CD4-positive, alpha-beta T cell treated with Interferon gamma for 1 hour (primary cell): ENCODE results near the gene FCF1.
"Not testable (repeated sequence)": the region's sequence is repeated elsewhere in the genome, so short reads cannot be mapped to it uniquely, and the experiment has no call there.

Experiments used
- DNase-seq: peaks from one replicate; pipeline ENCODE4 v3.0.0-alpha.2; 2020

FCF1 gene

DNA sequence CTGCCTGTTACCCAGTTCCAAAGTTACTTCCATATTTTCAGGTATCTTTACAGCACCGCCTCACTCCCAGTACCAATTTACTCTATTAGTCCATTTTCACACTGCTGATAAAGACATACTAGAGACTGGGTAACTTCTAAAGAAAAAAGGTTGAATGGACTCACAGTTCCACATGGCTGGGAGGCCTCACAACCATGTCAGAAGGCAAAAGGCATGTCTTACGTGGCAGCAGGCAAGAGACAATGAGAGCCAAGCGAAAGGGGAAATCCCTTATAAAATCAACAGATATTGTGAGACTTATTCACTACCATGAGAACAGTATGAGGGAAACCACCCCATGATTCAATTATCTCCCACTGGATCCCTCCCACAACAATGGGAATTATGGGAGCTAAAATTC, 9.9 kb upstream of the FCF1 start:
- no peak for DNase-seq

DNA sequence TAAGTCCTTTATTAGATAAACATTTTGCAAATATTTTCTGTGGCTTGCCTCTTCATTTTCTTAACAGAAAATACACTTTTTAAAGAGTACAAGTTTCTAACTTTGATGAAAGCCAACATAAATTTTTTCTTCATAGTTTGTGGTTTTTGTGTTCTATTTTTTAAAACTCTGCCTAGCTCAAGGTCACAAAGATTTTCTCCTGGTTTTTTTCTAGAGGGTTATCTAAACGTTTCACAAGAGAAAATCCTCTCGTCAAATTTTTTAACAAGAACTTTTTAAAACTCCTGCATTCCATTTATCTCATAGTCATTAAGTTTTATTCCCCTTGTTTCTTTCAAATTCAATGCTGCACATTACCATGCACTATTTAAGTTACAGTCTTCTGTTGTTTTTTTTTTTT, 8.3 kb upstream of the FCF1 start:
- DNase-seq: no peak

DNA sequence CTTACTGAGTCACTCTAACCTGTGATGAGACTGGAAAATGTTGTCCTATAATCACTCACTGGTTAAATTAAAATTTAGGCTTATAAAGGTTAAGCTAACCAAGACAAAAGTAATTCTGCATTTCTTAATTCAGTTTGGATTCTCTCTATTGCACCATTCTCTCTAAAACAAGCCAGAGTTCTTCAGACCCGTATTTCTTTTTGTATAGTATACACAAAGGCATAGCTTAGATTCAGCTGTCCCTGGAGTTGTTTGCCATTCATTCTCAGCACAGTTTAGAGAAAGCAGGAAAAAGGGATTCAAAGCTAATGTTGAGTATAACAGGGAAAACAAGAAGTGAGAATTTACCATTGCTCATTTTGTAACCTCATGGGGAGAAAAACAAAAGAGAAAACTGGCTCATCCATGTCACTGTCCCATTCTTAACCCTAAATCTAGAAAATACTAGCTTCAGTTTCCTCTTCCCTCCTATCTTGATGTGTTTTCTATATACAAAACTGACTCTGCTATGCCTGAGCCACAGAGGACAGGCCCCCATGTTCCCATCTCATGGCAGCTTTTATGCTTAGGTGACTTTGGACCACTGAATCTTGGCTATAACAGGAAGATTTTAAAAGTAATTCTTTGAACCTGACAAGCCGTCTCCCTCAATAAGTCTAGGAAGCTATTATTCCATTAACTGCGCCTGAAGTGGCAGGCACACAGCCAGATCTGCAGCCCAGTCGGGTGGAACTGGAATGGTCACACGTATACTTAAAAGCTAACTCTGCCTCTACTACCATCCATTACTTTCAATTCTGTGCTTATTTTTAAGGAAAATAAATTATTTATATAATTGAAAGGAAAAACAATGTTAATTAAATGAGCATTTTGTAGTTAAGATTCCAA, 7.1 kb upstream of the FCF1 start:
- no peak for DNase-seq

GRCh38 chr14:74710480-74710879, 2.5 kb upstream of the FCF1 start:
- DNase-seq: no peak

- no peak for DNase-seq
Observed at GRCh38 chr14:74711651-74712050, 1.3 kb upstream of the FCF1 start.

GRCh38 chr14:74713395-74713735, 421 bp downstream of the FCF1 start:
- no peak for DNase-seq

DNA sequence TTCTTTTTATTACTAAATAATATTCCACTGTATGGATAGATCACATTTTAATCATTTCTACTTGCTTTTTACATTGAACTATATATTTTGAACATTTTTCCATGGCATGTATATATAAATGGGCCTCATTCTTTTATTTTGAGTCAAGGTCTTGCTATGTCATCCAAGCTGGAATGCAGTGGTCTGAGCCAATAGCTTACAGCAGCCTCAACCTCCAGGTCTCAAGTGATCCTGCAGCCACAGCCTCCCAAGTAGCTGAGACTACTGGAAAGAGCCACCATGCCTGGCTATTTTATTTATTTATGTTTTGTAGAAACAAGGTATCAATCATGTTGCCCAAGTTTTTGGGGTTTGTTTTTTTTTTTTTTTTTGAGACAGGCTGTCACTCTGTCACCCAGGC, 7.6 kb downstream of the FCF1 start:
- no peak for DNase-seq

DNA sequence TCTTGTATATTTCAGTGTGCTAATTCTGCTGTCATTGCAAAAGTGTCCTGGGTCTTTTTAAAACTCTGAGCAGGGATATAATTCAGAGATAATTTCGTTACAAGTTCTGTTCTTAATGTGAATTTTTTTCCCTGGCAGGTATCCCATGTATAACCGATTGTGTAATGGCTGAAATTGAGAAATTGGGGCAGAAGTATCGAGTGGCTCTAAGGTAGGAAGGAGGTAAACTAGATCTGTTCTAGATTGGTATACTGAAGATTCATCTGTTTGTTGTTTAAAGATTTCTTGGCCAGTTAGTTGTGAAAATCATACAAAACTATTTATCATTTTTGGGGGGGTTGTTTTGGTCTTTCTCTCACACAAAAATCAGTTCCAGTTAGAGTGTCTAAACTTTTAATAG, 10.2 kb downstream of the FCF1 start:
- DNase-seq: no peak

- DNase-seq: no peak
Observed at GRCh38 chr14:74732387-74732786, 19.4 kb downstream of the FCF1 start.

DNA sequence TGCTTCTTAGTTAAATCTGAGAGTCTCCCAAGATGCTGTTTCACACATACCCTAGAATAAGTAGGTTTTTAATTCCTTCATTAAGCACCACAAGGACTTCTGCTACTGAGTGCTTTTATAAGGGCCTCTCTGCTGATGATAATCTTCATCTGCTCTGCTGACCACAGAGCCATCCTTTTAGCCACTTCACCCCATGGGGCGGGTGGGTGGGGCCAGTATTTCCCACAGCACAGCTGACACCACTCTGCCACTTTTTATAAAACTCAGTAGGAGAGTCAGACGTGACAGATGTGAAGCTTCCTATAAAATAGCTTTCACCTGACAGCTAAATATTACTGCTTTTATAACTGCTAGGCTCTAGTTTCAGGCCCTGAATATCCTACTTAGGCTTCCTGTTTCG, 20.3 kb downstream of the FCF1 start:
- DNase-seq: no peak

DNA sequence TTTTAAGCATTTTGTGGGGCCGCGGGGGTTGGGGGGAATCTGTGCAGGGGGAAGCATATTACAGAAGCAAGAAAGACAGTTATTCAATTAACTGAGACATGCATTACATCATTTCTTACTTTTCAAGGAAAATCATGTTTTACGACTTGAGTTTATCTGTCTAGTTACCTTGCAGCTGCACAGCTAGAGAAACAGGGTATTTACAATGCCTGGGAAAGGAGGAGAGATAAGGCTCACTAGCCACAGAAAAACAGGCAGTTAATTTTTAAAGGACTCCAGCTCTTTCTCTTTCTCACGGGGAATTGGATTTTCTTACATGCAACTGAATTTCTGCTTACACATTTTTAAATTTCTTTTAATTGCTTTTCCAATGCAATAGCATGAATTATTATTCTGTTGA, 22.2 kb downstream of the FCF1 start:
- DNase-seq: no peak

DNA sequence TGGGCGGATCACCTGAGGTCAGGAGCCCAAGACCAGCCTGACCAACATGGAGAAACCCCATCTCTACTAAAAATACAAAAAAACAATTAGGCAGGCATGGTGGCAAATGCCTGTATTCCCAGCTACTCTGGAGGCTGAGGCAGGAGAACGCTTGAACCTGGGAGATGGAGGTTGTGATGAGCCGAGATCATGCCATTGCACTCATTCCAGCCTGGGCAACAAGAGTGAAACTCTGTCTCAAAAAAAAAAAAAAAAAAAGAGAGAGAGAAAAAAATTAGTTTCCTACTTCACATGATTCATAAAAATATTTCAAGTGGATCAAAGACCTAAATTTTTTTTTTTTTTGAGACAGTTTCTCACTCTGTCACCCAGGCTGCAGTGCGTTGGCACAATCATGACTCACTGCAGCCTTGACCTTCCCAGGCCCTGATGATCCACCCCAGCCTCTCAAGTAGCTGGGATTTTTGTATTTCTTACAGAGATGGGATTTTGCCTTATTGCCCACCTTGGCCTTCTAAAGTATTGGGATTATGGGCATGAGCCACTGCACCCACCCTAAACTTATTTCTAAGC, 24.9 kb downstream of the FCF1 start:
- no peak for DNase-seq

DNA sequence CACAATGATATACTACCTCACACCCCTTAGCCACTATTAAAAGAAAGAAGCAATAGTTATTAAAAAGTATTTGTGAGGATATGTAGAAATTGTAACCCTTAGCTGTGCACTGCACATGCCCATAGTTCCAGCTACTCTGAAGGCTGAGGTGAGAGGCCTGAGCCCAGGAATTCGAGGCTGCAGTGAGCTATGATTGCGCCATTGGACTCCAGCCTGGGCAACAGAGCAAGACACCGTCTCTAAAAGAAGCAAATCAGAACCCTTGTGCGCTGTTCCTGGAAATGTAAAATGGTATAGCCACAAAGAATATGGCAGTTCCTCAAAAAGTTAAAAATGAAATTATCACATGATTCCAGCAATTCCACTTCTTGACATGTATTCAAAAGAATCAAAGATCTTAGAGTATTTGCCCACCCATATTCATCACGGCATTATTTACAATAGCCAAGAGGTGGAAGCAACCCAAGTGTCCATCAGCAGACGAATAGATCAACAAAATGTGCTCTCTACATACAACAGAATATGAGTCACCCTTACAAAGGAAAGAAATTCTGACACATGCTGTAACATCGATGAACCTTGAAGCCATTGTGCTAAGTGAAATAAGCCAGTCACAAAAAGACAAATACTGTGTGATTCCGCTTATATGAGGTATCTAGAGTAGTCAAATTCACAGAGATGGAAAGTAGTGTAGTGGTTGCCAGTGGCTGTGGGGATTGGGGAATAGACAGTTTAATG, 26.5 kb downstream of the FCF1 start:
- no peak for DNase-seq

DNA sequence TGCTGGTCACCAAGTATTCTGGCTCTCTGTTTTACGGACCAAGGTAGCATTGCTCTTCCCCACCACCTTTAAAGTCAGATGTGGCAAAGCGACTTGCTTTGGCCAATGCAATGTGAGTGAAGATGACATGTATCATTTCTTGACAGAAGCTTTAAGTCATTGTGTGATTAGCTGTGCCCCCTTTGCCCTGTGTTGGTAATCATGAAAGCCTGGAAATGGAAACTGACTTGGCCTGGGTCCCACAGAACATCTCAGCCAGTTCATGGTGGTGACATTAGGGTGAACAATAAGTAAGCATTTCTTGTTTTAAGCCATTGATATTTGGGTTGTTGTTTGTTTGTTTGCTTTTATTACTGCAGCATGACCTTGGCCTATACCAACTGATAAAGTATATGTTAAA, 34.3 kb downstream of the FCF1 start:
- no peak for DNase-seq

DNA sequence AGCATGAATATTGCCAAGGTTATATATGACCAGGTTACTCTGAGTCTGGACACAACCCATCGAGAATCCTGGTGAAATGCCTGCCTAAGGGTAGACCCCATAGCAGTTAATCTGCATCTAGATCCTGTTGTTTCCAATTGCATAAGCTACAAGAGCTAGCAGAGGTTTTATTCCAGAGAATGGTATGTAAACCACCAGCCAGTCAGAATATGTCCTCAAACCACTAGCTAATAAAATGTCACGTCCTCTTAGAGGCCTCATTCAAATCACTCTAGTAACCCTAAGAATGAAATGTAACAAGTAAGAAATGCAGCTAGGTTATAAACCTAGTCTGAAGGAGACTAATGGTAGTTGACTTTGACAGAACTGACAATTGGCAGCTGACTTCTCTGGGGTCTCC, 41.2 kb downstream of the FCF1 start:
- no peak for DNase-seq

DNA sequence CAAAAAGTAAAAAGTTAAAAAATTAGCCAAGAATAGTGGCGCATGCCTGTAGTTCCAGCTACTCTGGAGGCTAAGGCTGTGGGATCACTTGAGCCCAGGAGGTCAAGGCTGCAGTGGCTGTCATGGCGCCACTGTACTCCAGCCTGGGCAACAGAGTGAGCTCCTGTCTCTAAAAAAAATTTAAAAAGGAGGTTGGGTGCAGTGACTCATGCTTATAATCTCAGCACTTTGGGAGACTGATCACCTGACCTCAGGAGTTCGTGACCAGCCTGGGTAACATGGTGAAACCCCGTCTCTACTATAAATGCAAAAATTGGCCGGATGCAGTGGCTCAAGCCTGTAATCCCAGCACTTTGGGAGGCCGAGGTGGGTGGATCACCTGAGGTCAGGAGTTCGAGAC, 42.0 kb downstream of the FCF1 start:
- no peak for DNase-seq

DNA sequence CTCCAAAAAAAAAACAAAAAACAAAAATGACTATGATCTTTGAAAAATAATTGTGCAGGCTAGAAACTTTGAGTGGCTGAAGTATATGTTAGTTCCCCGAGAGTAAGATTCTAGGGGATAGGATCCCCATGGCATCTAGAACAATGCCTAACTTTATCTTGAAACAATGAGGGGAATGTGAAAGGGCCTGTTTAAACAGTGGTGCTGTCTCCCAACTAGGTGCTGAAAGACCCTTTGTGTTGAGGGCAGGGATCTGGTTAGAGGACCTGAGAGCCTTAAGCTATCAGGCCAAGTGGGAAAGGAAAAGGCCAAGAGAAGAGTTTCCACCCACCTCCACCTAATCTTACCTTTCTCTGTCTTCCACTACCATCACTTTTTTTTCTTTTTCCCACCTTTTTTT, 43.4 kb downstream of the FCF1 start:
- DNase-seq: no peak

- DNase-seq: not testable (repeated sequence)
Observed at GRCh38 chr14:74758505-74758904, 45.6 kb downstream of the FCF1 start.

- DNase-seq: peak; percentile 93
Observed at GRCh38 chr14:74762917-74763802, 50.2 kb downstream of the FCF1 start, which contains the start of gene YLPM1. YLPM1 (plus strand) TSS chr14:74763316; CDS start chr14:74763490, 174 bp downstream.

DNA sequence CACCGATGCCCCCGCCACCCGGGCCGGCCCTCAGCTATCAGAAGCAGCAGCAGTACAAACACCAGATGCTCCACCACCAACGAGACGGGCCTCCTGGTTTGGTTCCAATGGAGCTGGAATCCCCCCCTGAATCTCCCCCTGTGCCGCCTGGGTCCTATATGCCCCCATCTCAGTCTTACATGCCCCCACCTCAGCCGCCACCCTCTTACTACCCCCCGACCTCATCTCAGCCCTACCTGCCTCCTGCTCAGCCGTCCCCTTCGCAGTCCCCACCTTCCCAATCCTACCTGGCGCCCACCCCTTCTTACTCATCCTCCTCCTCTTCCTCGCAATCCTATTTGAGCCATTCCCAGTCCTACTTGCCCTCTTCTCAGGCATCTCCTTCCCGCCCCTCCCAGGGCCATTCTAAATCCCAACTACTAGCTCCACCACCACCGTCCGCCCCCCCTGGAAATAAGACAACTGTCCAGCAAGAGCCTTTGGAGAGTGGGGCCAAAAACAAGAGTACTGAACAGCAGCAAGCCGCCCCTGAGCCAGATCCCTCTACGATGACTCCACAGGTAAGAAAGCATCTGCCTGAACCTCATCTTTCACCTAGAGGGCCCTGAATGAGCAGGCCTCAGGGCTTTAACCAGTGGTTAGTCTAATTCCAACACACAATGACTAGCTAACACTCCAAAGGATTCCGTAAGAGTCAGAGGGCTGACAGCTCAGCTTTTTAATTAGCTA, 51.0 kb downstream of the FCF1 start:
- no peak for DNase-seq

DNA sequence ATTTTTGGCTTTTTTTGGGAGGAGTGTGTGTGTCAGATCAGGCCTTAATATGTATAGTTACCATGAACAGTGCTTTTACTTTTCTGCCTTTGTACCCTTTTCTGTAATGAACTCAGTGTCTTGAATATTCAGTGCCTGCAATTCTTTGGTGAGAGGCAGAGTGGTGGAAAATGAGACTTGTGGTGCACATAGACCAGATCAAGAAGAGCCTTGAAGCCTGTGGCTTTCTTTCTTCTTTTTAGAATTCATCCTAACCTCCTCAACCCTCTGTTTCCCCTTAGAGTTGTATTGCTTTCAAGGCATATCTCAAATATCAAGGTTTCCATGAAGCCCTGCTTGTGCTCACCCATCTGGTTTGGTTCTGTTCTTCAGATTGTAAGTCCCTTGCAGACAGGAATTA, 52.8 kb downstream of the FCF1 start:
- DNase-seq: no peak

GRCh38 chr14:74771399-74771798, 58.5 kb downstream of the FCF1 start:
- DNase-seq: no peak
